GM21717 (cell line): Measurements from ENCODE around the gene SLC39A8.
A peak's percentile ranks its signal among the peaks of the same experiment; 100 is the strongest.

Experiments
- ATAC-seq: cut with Tn5 transposase; IDR thresholded peaks from one replicate; pipeline ENCODE4 v1.9.1; 2021; ENCODE audit warnings: mild to moderate bottlenecking, moderate library complexity; ENCODE audit not compliant: unreplicated experiment

SLC39A8 gene

GRCh38 chr4:102341201-102341600 is 4.1 kb downstream of the SLC39A8 start:
- ATAC-seq: no peak

- ATAC-seq: no peak
Observed at GRCh38 chr4:102339018-102339417, 6.3 kb downstream of the SLC39A8 start.

GRCh38 chr4:102338405-102338804 is 6.9 kb downstream of the SLC39A8 start:
- ATAC-seq: no peak

GRCh38 chr4:102335616-102336015 is 9.7 kb downstream of the SLC39A8 start:
- no peak for ATAC-seq

- no peak for ATAC-seq
Observed at GRCh38 chr4:102334624-102335023, 10.7 kb downstream of the SLC39A8 start.

GRCh38 chr4:102333787-102334186 is 11.5 kb downstream of the SLC39A8 start:
- ATAC-seq: no peak

GRCh38 chr4:102328045-102328444 is 17.2 kb downstream of the SLC39A8 start:
- no peak for ATAC-seq

GRCh38 chr4:102326951-102327350 is 18.3 kb downstream of the SLC39A8 start:
- ATAC-seq: no peak

- ATAC-seq: no peak
Observed at GRCh38 chr4:102324730-102325129, 20.6 kb downstream of the SLC39A8 start.

GRCh38 chr4:102322736-102323135 is 22.5 kb downstream of the SLC39A8 start:
- no peak for ATAC-seq

- peak; percentile 94 for ATAC-seq
Observed at GRCh38 chr4:102321260-102321995, 23.9 kb downstream of the SLC39A8 start.

GRCh38 chr4:102319594-102319993 is 25.7 kb downstream of the SLC39A8 start:
- no peak for ATAC-seq

- ATAC-seq: no peak
Observed at GRCh38 chr4:102318526-102318925, 26.8 kb downstream of the SLC39A8 start.

GRCh38 chr4:102318105-102318504 is 27.2 kb downstream of the SLC39A8 start:
- no peak for ATAC-seq

GRCh38 chr4:102317459-102317858 is 27.8 kb downstream of the SLC39A8 start:
- ATAC-seq: no peak

- ATAC-seq: no peak
Observed at GRCh38 chr4:102316585-102316984, 28.7 kb downstream of the SLC39A8 start.

- no peak for ATAC-seq
Observed at GRCh38 chr4:102315532-102315931, 29.8 kb downstream of the SLC39A8 start.

- ATAC-seq: no peak
Observed at GRCh38 chr4:102312417-102312816, 32.9 kb downstream of the SLC39A8 start.

GRCh38 chr4:102311912-102312311 is 33.4 kb downstream of the SLC39A8 start:
- ATAC-seq: no peak

- ATAC-seq: no peak
Observed at GRCh38 chr4:102311407-102311806, 33.9 kb downstream of the SLC39A8 start.

- peak; percentile 48 for ATAC-seq
Observed at GRCh38 chr4:102308032-102308799, 37.1 kb downstream of the SLC39A8 start.

GRCh38 chr4:102305666-102306065 is 39.6 kb downstream of the SLC39A8 start:
- no peak for ATAC-seq
